Neural cell (in vitro differentiated cells): ENCODE data around the gene CYB5A.

Source experiments
- CTCF ChIP-seq: fragments of 450-650 bp; IDR thresholded peaks from 2 replicates; pipeline ENCODE4 v1.5.1; 2014; ENCODE audit warnings: antibody characterized with exemption, mild to moderate bottlenecking, moderate library complexity; ENCODE audit not compliant: poor library complexity, severe bottlenecking
- EP300 ChIP-seq: fragments of 450-650 bp; conservative IDR thresholded peaks from 2 replicates; pipeline ENCODE4 v1.6.1; 2014; ENCODE audit warnings: antibody characterized with exemption, mild to moderate bottlenecking, moderate library complexity; ENCODE audit not compliant: poor library complexity, severe bottlenecking
- REST ChIP-seq: IDR thresholded peaks from 2 replicates; pipeline ENCODE4 v1.6.1; 2012; ENCODE audit warnings: borderline replicate concordance
- TAF1 ChIP-seq: IDR thresholded peaks from 2 replicates; pipeline ENCODE4 v1.6.1; 2012; ENCODE audit warnings: low read depth

- TF ChIP-seq CTCF (no peak), TAF1 (no peak), EP300 (no peak), REST (no peak)
Measured at GRCh38 chr18:74334242-74334893, 42.6 kb upstream of the CYB5A start.
